NT2/D1 (cell line): ENCODE data around the gene SPACA1.
"Not testable (repeated sequence)": the region's sequence is repeated elsewhere in the genome, so short reads cannot be mapped to it uniquely, and the experiment has no call there.

Source experiments
- DNase-seq: peaks from one replicate; pipeline ENCODE4 v3.0.0-alpha.2; 2011; ENCODE audit warnings: low read depth, low spot score
- H3K27me3 ChIP-seq: 2 replicates; pipeline ENCODE4 v1.6.0; 2011; ENCODE audit warnings: mild to moderate bottlenecking; ENCODE audit not compliant: insufficient read length, insufficient read depth
- H3K36me3 ChIP-seq: 2 replicates; pipeline ENCODE4 v1.6.1; 2011; ENCODE audit warnings: mild to moderate bottlenecking, low read length, mixed read lengths; ENCODE audit not compliant: insufficient read depth, insufficient read length
- H3K4me1 ChIP-seq: 2 replicates; pipeline ENCODE4 v1.5.1; 2011; ENCODE audit not compliant: insufficient read depth, insufficient read length
- H3K4me3 ChIP-seq: 2 replicates; pipeline ENCODE4 v1.5.1; 2011; ENCODE audit warnings: low read depth; ENCODE audit not compliant: insufficient read length
- H3K9ac ChIP-seq: 2 replicates; pipeline ENCODE4 v1.6.0; 2011; ENCODE audit warnings: low read depth; ENCODE audit not compliant: insufficient read length
- H3K9me3 ChIP-seq: 2 replicates; pipeline ENCODE4 v1.5.1; 2011; ENCODE audit warnings: mild to moderate bottlenecking, low read length; ENCODE audit not compliant: insufficient read depth
- SUZ12 ChIP-seq: IDR thresholded peaks from 2 replicates; pipeline ENCODE4 v1.6.1; 2011; ENCODE audit not compliant: insufficient read length, insufficient read depth; ENCODE audit errors: extremely low read depth
- YY1 ChIP-seq: IDR thresholded peaks from 2 replicates; pipeline ENCODE4 v1.6.1; 2011; ENCODE audit not compliant: insufficient read length, insufficient read depth
- ZNF274 ChIP-seq: IDR thresholded peaks from 2 replicates; pipeline ENCODE4 v1.6.1; 2011; ENCODE audit warnings: mild to moderate bottlenecking, low read depth, low read length

The SPACA1 gene

GRCh38 chr6:88047510-88048150 lies at the start of gene SPACA1:
SPACA1 (plus strand) TSS chr6:88047841; CDS start chr6:88047906, 65 bp downstream.
- no peak for DNase-seq
- no peak within 1 kb of the TSS for H3K4me3 ChIP-seq
- no peak for TF ChIP-seq YY1
- no peak for TF ChIP-seq ZNF274
- TF ChIP-seq SUZ12, result no peak

GRCh38 chr6:88000713-88001112 lies 46.9 kb upstream of the SPACA1 start:
- Histone ChIP-seq H3K4me3 (no peak overlapping the region), H3K9me3 (no peaks in the 10 kb centered on the region), H3K4me1 (no peaks in the 10 kb centered on the region), H3K36me3 (no peaks in the 10 kb centered on the region), H3K9ac (no peak overlapping the region), H3K27me3 (no peaks in the 10 kb centered on the region)
- no peak for DNase-seq
- TF ChIP-seq SUZ12 (no peak), YY1 (no peak)

More at GRCh38 chr6:88047510-88048150, at the start of gene SPACA1:
- no peak within 1 kb of the TSS for H3K9ac ChIP-seq
- H3K9me3 ChIP-seq, result no peaks in the 10 kb centered on the region; the same call in 1 of the 2 replicates
- no peaks in the 10 kb centered on the region for H3K4me1 ChIP-seq
- no peaks in the 10 kb centered on the region for H3K36me3 ChIP-seq
- no peaks in the 10 kb centered on the region for H3K27me3 ChIP-seq

DNA sequence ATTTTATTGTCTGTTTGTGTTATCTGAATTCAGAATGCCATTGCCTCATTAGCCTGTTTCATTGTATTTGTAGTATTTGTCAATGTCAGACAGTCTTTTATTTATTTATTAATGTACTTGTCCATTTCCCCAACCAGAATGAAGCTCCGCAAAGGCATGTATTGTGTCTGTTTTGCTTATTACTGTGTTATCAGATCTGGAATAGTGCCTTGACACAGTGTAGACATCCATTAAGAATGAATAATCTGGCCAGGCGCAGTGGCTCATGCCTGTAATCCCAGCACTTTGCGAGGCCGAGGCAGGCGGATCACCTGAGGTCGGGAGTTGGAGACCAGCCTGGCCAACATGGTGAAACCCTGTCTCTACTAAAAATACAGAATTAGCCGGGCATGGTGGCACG lies 46.4 kb upstream of the SPACA1 start:
- H3K4me1 ChIP-seq, H3K27me3 ChIP-seq, H3K9me3 ChIP-seq, H3K9ac ChIP-seq, H3K36me3 ChIP-seq, H3K4me3 ChIP-seq, DNase-seq: not testable (repeated sequence)

- no peak overlapping the region for H3K9ac ChIP-seq
- TF ChIP-seq ZNF274 (no peak), YY1 (no peak), SUZ12 (no peak)
- no peak for DNase-seq
- H3K9me3 ChIP-seq, result no peaks in the 10 kb centered on the region
- no peaks in the 10 kb centered on the region for H3K27me3 ChIP-seq
- no peaks in the 10 kb centered on the region for H3K4me1 ChIP-seq
- H3K4me3 ChIP-seq, result no peak overlapping the region
- H3K36me3 ChIP-seq, result no peaks in the 10 kb centered on the region
Measured at GRCh38 chr6:88004707-88005106, 42.9 kb upstream of the SPACA1 start.

GRCh38 chr6:88006557-88006956 lies 41.1 kb upstream of the SPACA1 start:
- H3K36me3 ChIP-seq, result no peaks in the 10 kb centered on the region
- no peaks in the 10 kb centered on the region for H3K4me1 ChIP-seq
- H3K27me3 ChIP-seq, result no peaks in the 10 kb centered on the region
- no peak for TF ChIP-seq ZNF274
- TF ChIP-seq SUZ12, result no peak
- no peak for TF ChIP-seq YY1
- DNase-seq, result no peak
- no peak overlapping the region for H3K9ac ChIP-seq
- no peak overlapping the region for H3K4me3 ChIP-seq
- H3K9me3 ChIP-seq, result no peaks in the 10 kb centered on the region

GRCh38 chr6:88008411-88008810 lies 39.2 kb upstream of the SPACA1 start:
- TF ChIP-seq YY1 (no peak), ZNF274 (no peak), SUZ12 (no peak)
- Histone ChIP-seq H3K9me3 (no peaks in the 10 kb centered on the region), H3K36me3 (no peaks in the 10 kb centered on the region), H3K27me3 (no peaks in the 10 kb centered on the region), H3K4me1 (no peaks in the 10 kb centered on the region), H3K9ac (no peak overlapping the region), H3K4me3 (no peak overlapping the region)
- DNase-seq, result no peak

- Histone ChIP-seq H3K9ac (no peak overlapping the region), H3K36me3 (no peaks in the 10 kb centered on the region), H3K4me3 (no peak overlapping the region), H3K9me3 (no peaks in the 10 kb centered on the region), H3K4me1 (no peaks in the 10 kb centered on the region), H3K27me3 (no peaks in the 10 kb centered on the region)
- TF ChIP-seq YY1, result no peak
- no peak for DNase-seq
Measured at GRCh38 chr6:88008831-88009231, 38.8 kb upstream of the SPACA1 start.

GRCh38 chr6:88013015-88013414 lies 34.6 kb upstream of the SPACA1 start:
- Histone ChIP-seq H3K4me3 (no peak overlapping the region), H3K9me3 (no peaks in the 10 kb centered on the region), H3K9ac (no peak overlapping the region), H3K27me3 (no peaks in the 10 kb centered on the region), H3K4me1 (no peaks in the 10 kb centered on the region), H3K36me3 (no peaks in the 10 kb centered on the region)
- no peak for TF ChIP-seq SUZ12
- TF ChIP-seq YY1, result no peak
- TF ChIP-seq ZNF274, result no peak
- DNase-seq, result no peak
